Mesodermal cell (in vitro differentiated cells): ENCODE results near the gene NDUFB10. TPM values are rescaled to one million over a fixed set of nuclear protein-coding genes. Genes with fewer than 3 reads are reported as not detected.

Experiments
- H3K27ac ChIP-seq: 2 replicates; pipeline ENCODE4 v1.7.0; 2013; ENCODE audit warnings: mild to moderate bottlenecking, low read depth, low read length, moderate library complexity; ENCODE audit not compliant: severe bottlenecking
- H3K36me3 ChIP-seq: 2 replicates; pipeline ENCODE4 v1.7.1; 2013; ENCODE audit warnings: mild to moderate bottlenecking, low read length, moderate library complexity; ENCODE audit not compliant: control insufficient read depth, insufficient read depth
- H3K4me1 ChIP-seq: one replicate; pipeline ENCODE4 v1.7.1; 2013; ENCODE audit warnings: mild to moderate bottlenecking, low read length; ENCODE audit not compliant: insufficient read depth, control insufficient read depth, poor library complexity, severe bottlenecking
- H3K4me3 ChIP-seq: 2 replicates; pipeline ENCODE4 v1.7.0; 2013; ENCODE audit warnings: low read length, control low read depth, mild to moderate bottlenecking; ENCODE audit not compliant: insufficient read depth, poor library complexity, severe bottlenecking; ENCODE audit errors: extremely low read depth
- H3K9me3 ChIP-seq: 2 replicates; pipeline ENCODE4 v1.7.1; 2013; ENCODE audit warnings: mild to moderate bottlenecking, low read length, moderate library complexity; ENCODE audit not compliant: control insufficient read depth
- WGBS, 2 experiments: methylation state at CpG; one replicate each; pipeline ENCODE4 v1.1.5; 2013; ENCODE audit warnings: missing lambda C conversion rate in 2 of 2; ENCODE audit not compliant: insufficient coverage in 2 of 2; 5-methylcytosine and 5-hydroxymethylcytosine counted together
- polyA plus RNA-seq, 2 experiments: library from polyadenylated mRNA; stranded (reverse); fragments of 50-300 nt; gene quantifications; one replicate each; pipeline ENCODE4 v1.2.3, GENCODE V29; 2013

Gene NDUFB10
- polyA plus RNA-seq (2013, experiment 1 of 2) = 179 TPM
- polyA plus RNA-seq (2013, experiment 2 of 2) = 167 TPM

GRCh38 chr16:1959269-1960039 lies at the start of gene NDUFB10:
Gene NDUFB10, plus strand, starts transcription at chr16:1959538. Its CDS starts 87 bp downstream, at chr16:1959625.
- peak within 1 kb of the TSS; percentile 90 for H3K4me3 ChIP-seq
- WGBS, 2 experiments = 0% methylated on average over 67 to 70 of the region's 79 CpGs
- H3K9me3 ChIP-seq = no peaks in the 10 kb centered on the region
- peaks cover 28% of the 10 kb centered on the region for H3K36me3 ChIP-seq
- peaks cover 24% of the 10 kb centered on the region for H3K4me1 ChIP-seq
- peak within 1 kb of the TSS; percentile 18 for H3K27ac ChIP-seq

- no peak overlapping the region for H3K27ac ChIP-seq
- 89 to 91% methylated on average over 13 to 18 of the region's 18 CpGs for WGBS, 2 experiments
- H3K4me1 ChIP-seq = peaks cover 10% of the 10 kb centered on the region
- no peak overlapping the region for H3K4me3 ChIP-seq
- no peaks in the 10 kb centered on the region for H3K9me3 ChIP-seq
- H3K36me3 ChIP-seq = no peaks in the 10 kb centered on the region
These were observed 49.6 kb upstream of the NDUFB10 start for GRCh38 chr16:1909561-1910231.

GRCh38 chr16:1911467-1912214 lies 47.7 kb upstream of the NDUFB10 start:
- 96% methylated on average over 52 to 59 of the region's 59 CpGs for WGBS, 2 experiments
- H3K27ac ChIP-seq = no peak overlapping the region
- H3K4me3 ChIP-seq = no peak overlapping the region

GRCh38 chr16:1912215-1912543 lies 47.2 kb upstream of the NDUFB10 start:
- Histone ChIP-seq H3K4me3 (no peak overlapping the region), H3K27ac (no peak overlapping the region), H3K36me3 (no peaks in the 10 kb centered on the region), H3K4me1 (peaks cover 10% of the 10 kb centered on the region), H3K9me3 (no peaks in the 10 kb centered on the region)
- 94 to 96% methylated on average over 6 to 17 of the region's 17 CpGs for WGBS, 2 experiments

More at GRCh38 chr16:1911467-1912214, 47.7 kb upstream of the NDUFB10 start:
- no peaks in the 10 kb centered on the region for H3K9me3 ChIP-seq
- peaks cover 10% of the 10 kb centered on the region for H3K4me1 ChIP-seq
- no peaks in the 10 kb centered on the region for H3K36me3 ChIP-seq

GRCh38 chr16:1913327-1914083 lies 45.8 kb upstream of the NDUFB10 start:
- Histone ChIP-seq H3K27ac (no peak overlapping the region), H3K9me3 (no peaks in the 10 kb centered on the region), H3K36me3 (no peaks in the 10 kb centered on the region), H3K4me3 (no peak overlapping the region), H3K4me1 (peaks cover 10% of the 10 kb centered on the region)
- WGBS, 2 experiments = 77 to 81% methylated on average over 9 to 12 of the region's 21 CpGs

GRCh38 chr16:1914084-1914608 lies 45.2 kb upstream of the NDUFB10 start:
- 68 to 72% methylated on average over 11 to 14 of the region's 15 CpGs for WGBS, 2 experiments
- H3K9me3 ChIP-seq = no peaks in the 10 kb centered on the region
- no peak overlapping the region for H3K27ac ChIP-seq
- no peak overlapping the region for H3K4me3 ChIP-seq
- H3K36me3 ChIP-seq = no peaks in the 10 kb centered on the region
- H3K4me1 ChIP-seq = peaks cover 10% of the 10 kb centered on the region

- Histone ChIP-seq H3K36me3 (no peaks in the 10 kb centered on the region), H3K4me1 (peaks cover 6% of the 10 kb centered on the region), H3K27ac (no peak overlapping the region), H3K9me3 (no peaks in the 10 kb centered on the region), H3K4me3 (no peak overlapping the region)
- 56 to 62% methylated on average over 4 of the region's 8 CpGs for WGBS, 2 experiments
These were observed 44.4 kb upstream of the NDUFB10 start for GRCh38 chr16:1914988-1915387.

- H3K4me1 ChIP-seq = peaks cover 6% of the 10 kb centered on the region
- H3K9me3 ChIP-seq = no peaks in the 10 kb centered on the region
- H3K36me3 ChIP-seq = no peaks in the 10 kb centered on the region
- no peak overlapping the region for H3K4me3 ChIP-seq
- H3K27ac ChIP-seq = no peak overlapping the region
- 70 to 77% methylated on average over 20 to 24 of the region's 25 CpGs for WGBS, 2 experiments
These were observed 43.4 kb upstream of the NDUFB10 start for GRCh38 chr16:1915732-1916639.

- H3K4me1 ChIP-seq = peaks cover 6% of the 10 kb centered on the region
- no peak overlapping the region for H3K27ac ChIP-seq
- no peak overlapping the region for H3K4me3 ChIP-seq
- no peaks in the 10 kb centered on the region for H3K9me3 ChIP-seq
- H3K36me3 ChIP-seq = no peaks in the 10 kb centered on the region
- WGBS, 2 experiments = 7% methylated on average over 3 of the region's 5 CpGs; no CpG with 5 or more reads in 1 of the 2 experiments
These were observed 42.7 kb upstream of the NDUFB10 start for GRCh38 chr16:1916640-1916990.
